Measurements from ENCODE around the gene POU4F2.

- no peak for TF ChIP-seq CTCF (IDR thresholded peaks at IDR 0.05; ENCODE audit: low read depth, low read length, poor library complexity, severe bottlenecking)
- TF ChIP-seq EZH2phosphoT487 (IDR thresholded peaks at IDR 0.05; ENCODE audit: borderline replicate concordance, low read length), result no peak
Observed at GRCh38 chr4:146650034-146650433, 11.3 kb downstream of the POU4F2 start.

All from DOHH2 (cell line).